Activated CD4-positive, alpha-beta T cell treated with anti-CD3 and anti-CD28 coated beads, Interleukin-2, amount 10 ng/mL, durations not matched to agents 7 days and 5 days (primary cell): ENCODE data around the gene PJVK. TPM values are rescaled to one million over a fixed set of nuclear protein-coding genes. Genes with fewer than 3 reads are reported as not detected.
"Not testable (repeated sequence)": the region's sequence is repeated elsewhere in the genome, so short reads cannot be mapped to it uniquely, and the experiment has no call there.

Experiments
- CTCF ChIA-PET: fragments of 350-600 bp; sonication (Branson Sonifier 250); formaldehyde crosslinking; loops from one replicate; lab custom pipeline; 2021; ENCODE audit warnings: antibody characterized with exemption; lab: Charles Lee
- POLR2A ChIA-PET: fragments of 350-600 bp; sonication (Branson Sonifier 250); formaldehyde crosslinking; loops from one replicate; lab custom pipeline; 2021; ENCODE audit warnings: antibody characterized with exemption; lab: Charles Lee
- DNase-seq: peaks from one replicate; pipeline ENCODE4 v3.0.0-alpha.2; 2020
- H3K27ac Mint-ChIP-seq: one replicate; pipeline ENCODE4 v1.8.0; 2021; ENCODE audit warnings: mild to moderate bottlenecking, moderate library complexity, mixed read lengths
- H3K27me3 Mint-ChIP-seq: one replicate; pipeline ENCODE4 v1.8.0; 2021; ENCODE audit warnings: mixed read lengths
- H3K36me3 Mint-ChIP-seq: one replicate; pipeline ENCODE4 v1.8.0; 2021; ENCODE audit warnings: low read depth, mixed read lengths
- H3K4me1 Mint-ChIP-seq: one replicate; pipeline ENCODE4 v1.8.0; 2021; ENCODE audit warnings: mixed read lengths
- H3K4me3 Mint-ChIP-seq: one replicate; pipeline ENCODE4 v1.8.0; 2021; ENCODE audit warnings: mild to moderate bottlenecking, moderate library complexity, mixed read lengths
- H3K9me3 Mint-ChIP-seq: one replicate; pipeline ENCODE4 v1.8.0; 2021; ENCODE audit warnings: mixed read lengths
- total RNA-seq, 2 experiments: library from RNA; stranded (reverse); gene quantifications; one replicate each; pipeline ENCODE4 v1.2.3, GENCODE V29; 2021

Gene PJVK, protein sequence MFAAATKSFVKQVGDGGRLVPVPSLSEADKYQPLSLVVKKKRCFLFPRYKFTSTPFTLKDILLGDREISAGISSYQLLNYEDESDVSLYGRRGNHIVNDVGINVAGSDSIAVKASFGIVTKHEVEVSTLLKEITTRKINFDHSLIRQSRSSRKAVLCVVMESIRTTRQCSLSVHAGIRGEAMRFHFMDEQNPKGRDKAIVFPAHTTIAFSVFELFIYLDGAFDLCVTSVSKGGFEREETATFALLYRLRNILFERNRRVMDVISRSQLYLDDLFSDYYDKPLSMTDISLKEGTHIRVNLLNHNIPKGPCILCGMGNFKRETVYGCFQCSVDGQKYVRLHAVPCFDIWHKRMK
- 1 to 10 TPM; 1.5 to 2.2 TPM for total RNA-seq

DNA sequence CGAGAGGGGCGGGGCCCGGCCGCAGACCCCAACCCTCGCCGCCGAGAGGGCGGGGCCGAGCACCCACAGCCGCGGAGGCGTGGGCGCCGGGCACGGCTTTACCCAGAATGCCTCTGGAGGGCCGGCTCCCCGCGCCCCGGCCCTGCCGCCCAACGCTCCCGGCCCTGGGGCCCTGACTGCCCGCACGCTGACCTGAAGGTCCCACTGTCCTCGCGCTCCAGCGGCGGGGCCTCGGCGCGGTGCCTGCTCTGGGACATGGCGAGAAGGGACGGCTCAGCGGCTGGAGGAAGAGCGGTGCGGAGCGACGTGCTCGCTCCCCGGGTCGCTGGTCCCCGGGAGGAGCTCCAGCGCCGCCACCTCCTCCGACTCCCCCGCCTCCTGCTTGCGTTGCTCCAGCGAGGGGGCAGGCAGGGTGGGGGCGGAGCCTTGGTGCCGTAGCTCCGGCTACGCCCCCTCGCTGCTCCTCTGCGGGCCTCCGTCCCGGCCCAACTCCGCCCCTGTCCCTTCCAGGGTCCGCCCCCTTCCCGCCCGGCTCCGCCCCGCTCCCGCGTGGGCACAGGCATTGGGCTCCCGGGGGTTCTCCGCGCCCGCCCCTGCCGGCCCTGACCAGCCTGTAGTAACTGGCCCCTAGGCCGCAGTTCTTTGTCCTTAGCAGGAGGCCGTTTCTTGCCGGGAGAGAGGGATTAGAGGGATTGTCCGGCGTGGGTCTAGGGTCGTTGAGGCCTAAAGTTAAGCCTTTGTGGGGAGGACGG lies at the start of gene PJVK, which contains the start of gene PRKRA:
TSS of gene PJVK (plus strand) at position 605 of the 752 bp plus-strand sequence. CDS start 2,032 bp downstream, outside the sequence.
TSS of gene PRKRA (minus strand) at position 402 of the 752 bp plus-strand sequence. CDS start at position 257, 145 bp downstream.
- Mint-ChIP-seq H3K27ac (peak within 1 kb of the TSS; percentile 94), H3K36me3 (peaks cover 18% of the 10 kb centered on the region), H3K9me3 (no peaks in the 10 kb centered on the region), H3K4me1 (peaks cover 33% of the 10 kb centered on the region), H3K27me3 (peaks cover 2% of the 10 kb centered on the region), H3K4me3 (peak within 1 kb of the TSS; percentile 86)
- peak; percentile 96 for DNase-seq
- CTCF ChIA-PET = interaction anchor here (0.7 to 1.7 kb wide), 6 partner anchors 18 to 339 kb away, joined by 3 to 11 read pairs (median 4); partner anchors contain the start of gene RBM45
- POLR2A ChIA-PET = interaction anchor here (0.7 to 1.3 kb wide), 4 partner anchors 18 to 336 kb away, joined by 3 to 5 read pairs (median 4); no protein-coding TSS in a partner anchor

DNA sequence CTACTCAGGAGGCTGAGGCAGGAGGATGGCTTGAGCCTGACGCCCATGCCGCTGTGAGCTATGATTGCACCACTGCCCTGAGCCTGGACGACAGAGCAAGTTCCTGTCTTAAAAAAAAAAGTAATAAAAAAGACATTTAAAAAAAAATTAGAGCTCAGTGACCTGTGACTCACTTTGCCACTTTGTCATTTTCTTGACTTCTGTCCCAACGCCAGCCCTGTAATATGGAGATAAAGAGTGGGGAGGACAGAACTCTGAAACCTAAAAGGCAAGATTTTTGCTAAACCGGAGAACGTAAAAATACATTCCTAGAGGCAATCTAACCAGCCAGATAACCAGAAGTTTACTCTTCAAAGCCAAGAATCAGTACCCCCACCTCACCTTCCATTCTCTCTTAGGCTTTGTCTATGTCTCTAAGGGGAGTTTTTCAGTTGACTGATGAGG lies 49.2 kb upstream of the PJVK start:
- H3K4me3 Mint-ChIP-seq = no peak overlapping the region
- H3K27me3 Mint-ChIP-seq = peaks cover 7% of the 10 kb centered on the region
- peaks cover 27% of the 10 kb centered on the region for H3K4me1 Mint-ChIP-seq
- no peak overlapping the region for H3K27ac Mint-ChIP-seq
- no peak for DNase-seq
- no peaks in the 10 kb centered on the region for H3K9me3 Mint-ChIP-seq
- POLR2A ChIA-PET = no interaction called here
- CTCF ChIA-PET = interaction anchor here (0.9 to 1.4 kb wide), 3 partner anchors 11 to 14 kb away, joined by 3 to 9 read pairs (median 3); no protein-coding TSS in a partner anchor
- no peaks in the 10 kb centered on the region for H3K36me3 Mint-ChIP-seq

DNA sequence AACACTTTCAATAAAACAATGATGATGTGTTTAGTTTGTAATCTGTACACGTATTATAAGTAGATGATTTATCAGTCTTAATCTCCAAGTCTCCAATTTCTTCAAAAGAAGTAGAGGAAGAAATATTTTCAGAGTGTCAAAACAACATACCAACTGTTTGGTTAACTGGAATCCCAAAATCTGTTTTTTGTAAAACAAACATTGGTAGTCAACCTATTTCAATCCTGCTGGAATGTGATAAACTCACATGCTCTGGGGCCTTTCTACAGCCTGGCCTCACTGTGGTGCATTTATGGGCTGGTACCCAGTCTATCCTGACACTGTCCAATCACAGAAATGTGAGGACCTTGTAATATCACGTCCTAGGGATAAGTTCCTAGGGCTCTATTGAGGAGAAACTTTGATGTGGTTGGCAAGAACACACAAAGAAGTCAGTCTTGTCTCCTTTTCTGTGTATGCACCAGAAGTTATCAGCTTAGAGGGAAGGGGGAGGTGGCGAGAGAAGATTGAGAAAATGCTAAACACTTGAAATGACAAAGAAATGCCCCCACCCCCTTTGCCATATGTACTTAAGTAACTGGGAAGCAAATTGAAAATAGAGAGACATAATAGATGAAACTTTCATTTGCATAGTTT lies 47.4 kb upstream of the PJVK start:
- Mint-ChIP-seq H3K27me3 (peaks cover 7% of the 10 kb centered on the region), H3K9me3 (no peaks in the 10 kb centered on the region), H3K4me1 (peaks cover 25% of the 10 kb centered on the region), H3K4me3 (no peak overlapping the region), H3K27ac (peak overlapping the region; percentile 43), H3K36me3 (no peaks in the 10 kb centered on the region)
- ChIA-PET POLR2A (interaction anchor here (3.0 kb wide), 1 partner anchor 10 kb away, joined by 14 read pairs; no protein-coding TSS in a partner anchor), CTCF (interaction anchor here (0.6 to 4.1 kb wide), 6 partner anchors 9 to 128 kb away, joined by 3 to 45 read pairs (median 6); no protein-coding TSS in a partner anchor)
- no peak for DNase-seq

DNA sequence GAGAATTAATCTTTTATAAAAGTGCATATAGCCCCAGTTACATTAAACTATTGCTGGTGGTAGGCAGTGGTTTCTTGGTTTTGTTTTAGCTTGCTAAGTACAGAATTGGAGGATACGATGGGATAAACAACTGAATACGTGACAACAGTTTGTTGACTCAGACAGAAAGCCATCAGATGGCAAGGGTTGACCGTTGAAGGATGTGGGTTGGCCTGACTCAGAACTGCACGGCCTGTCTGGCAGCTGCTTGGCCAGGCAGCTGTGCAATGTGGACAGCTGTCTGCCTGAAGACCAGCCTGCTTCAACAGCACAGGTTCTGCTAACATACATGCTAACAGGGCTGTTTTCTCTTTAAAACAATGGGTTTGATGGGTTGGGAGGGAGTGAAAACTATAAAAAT lies 46.8 kb upstream of the PJVK start:
- Mint-ChIP-seq H3K9me3 (no peaks in the 10 kb centered on the region), H3K36me3 (no peaks in the 10 kb centered on the region), H3K27ac (peak overlapping the region; percentile 87), H3K27me3 (peaks cover 8% of the 10 kb centered on the region), H3K4me1 (peaks cover 25% of the 10 kb centered on the region), H3K4me3 (peak overlapping the region; percentile 4)
- DNase-seq = peak; percentile 41
- ChIA-PET CTCF (interaction anchor here (0.6 to 4.1 kb wide), 7 partner anchors 9 to 129 kb away, joined by 3 to 45 read pairs (median 4); no protein-coding TSS in a partner anchor), POLR2A (interaction anchor here (3.0 kb wide), 1 partner anchor 10 kb away, joined by 14 read pairs; no protein-coding TSS in a partner anchor)

DNA sequence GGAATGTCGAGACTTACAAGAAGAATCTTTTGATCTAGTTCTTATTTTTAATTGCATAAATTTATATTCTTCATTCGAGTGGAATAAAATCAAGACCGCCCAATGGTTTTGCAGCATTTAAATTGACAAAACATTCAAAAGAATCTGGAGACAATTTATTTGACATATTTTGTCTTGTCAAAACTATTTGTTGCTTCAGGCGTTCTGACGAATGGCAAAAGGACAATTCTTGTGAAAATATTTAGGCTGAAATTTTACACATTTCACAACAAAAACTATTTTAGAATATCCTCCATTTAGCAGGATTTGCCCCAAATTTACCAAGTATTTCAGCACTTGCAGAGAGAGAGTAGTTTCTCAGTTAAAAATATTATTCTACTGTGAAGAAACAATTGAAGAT lies 41.9 kb upstream of the PJVK start:
- Mint-ChIP-seq H3K36me3 (no peaks in the 10 kb centered on the region), H3K27ac (no peak overlapping the region), H3K4me3 (no peak overlapping the region), H3K27me3 (peaks cover 3% of the 10 kb centered on the region), H3K4me1 (peaks cover 24% of the 10 kb centered on the region), H3K9me3 (no peaks in the 10 kb centered on the region)
- CTCF ChIA-PET = no interaction called here
- no peak for DNase-seq
- POLR2A ChIA-PET = no interaction called here

DNA sequence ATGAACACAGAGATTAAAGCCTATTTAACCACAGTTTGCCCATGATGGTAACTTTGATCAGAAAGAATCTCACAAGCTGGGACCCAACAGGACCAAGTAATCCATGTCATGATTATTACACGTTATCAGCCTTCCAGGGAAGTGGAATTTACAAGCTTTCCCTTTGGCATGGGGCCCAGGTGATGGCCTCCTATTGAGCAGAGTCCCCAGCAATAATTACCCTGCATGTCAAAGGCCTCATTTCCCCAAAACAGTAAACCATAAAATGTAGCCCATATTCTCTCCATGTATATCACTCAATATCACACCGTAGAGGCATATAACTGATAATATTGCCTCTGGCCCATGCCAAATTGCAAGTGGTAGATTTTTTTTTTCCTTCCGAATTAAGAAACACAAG lies 39.1 kb upstream of the PJVK start:
- H3K4me1 Mint-ChIP-seq = peaks cover 34% of the 10 kb centered on the region

DNA sequence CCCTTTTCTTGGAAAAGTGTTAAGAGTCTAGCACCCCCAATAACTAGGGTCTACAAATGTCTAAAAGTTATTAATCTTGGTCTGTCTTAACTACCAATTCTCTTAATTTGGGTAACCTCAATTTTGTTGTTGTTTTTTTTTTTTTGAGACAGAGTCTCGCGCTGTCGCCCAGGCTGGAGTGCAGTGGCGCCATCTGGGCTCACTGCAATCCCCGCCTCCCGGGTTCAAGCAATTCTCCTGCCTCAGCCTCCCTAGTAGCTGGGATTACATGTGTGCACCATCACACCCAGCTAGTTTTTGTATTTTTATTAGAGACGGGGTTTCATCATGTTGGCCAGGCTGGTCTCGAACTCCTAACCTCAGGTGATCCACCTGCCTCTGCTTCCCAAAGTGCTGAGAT lies 38.7 kb upstream of the PJVK start:
- H3K36me3 Mint-ChIP-seq, DNase-seq, POLR2A ChIA-PET, H3K9me3 Mint-ChIP-seq, H3K27me3 Mint-ChIP-seq: not testable (repeated sequence)
- Mint-ChIP-seq H3K4me1 (peaks cover 35% of the 10 kb centered on the region), H3K4me3 (peak overlapping the region; percentile 95), H3K27ac (peak overlapping the region; percentile 99)
- CTCF ChIA-PET = interaction anchor here (1.4 to 3.4 kb wide), 3 partner anchors 10 to 301 kb away, joined by 3 to 52 read pairs (median 13); partner anchors contain the start of gene RBM45

More for the DNA sequence above, 39.1 kb upstream of the PJVK start:
- H3K4me3 Mint-ChIP-seq = no peak overlapping the region
- CTCF ChIA-PET = interaction anchor here (3.4 kb wide), 1 partner anchor 15 kb away, joined by 52 read pairs; no protein-coding TSS in a partner anchor
- H3K36me3 Mint-ChIP-seq = peaks cover 9% of the 10 kb centered on the region
- no peak overlapping the region for H3K27ac Mint-ChIP-seq
- H3K27me3 Mint-ChIP-seq = peaks cover 3% of the 10 kb centered on the region
- no peak for DNase-seq
- POLR2A ChIA-PET = no interaction called here
- H3K9me3 Mint-ChIP-seq = no peaks in the 10 kb centered on the region

DNA sequence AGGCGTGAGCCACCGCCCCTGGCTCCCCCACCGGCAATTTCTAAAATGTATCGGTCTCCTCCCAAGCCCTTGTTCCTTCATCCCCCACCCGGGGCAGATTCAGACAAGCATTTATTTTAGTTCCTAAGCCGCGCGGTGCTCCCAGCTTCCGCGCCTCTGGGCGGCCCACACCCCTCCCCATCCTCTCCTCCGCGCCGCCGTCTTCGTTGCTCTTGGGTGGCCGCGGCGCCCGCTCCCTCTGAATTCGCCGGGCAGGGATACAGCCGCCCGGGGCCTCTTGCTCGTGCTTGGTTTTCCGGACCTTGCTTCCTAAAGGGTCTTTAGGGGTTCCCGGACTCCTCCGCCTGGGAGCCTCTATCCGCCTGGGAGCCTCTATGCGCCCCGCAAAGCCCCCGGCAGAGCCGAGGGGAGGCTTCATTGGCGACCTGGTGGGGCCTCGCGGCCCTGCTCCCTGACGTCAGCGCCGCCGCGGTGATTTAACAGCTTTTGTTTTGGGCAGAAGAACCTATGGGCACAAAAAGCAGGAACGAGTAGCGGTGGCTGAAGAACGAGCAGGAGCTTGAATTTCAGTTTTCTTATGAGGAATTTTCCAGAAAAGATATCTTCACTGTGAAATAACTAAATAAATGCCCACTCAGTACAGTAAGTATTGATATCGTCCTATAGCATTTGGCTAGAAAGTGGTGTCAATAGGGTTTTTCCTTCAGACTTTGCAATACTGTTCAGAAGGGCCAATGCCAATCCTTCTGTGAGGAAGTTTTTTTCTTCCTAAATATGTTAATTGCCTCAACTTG lies 37.5 kb upstream of the PJVK start:
- Mint-ChIP-seq H3K9me3 (no peaks in the 10 kb centered on the region), H3K27me3 (peaks cover 3% of the 10 kb centered on the region), H3K27ac (peak overlapping the region; percentile 99), H3K4me3 (peak overlapping the region; percentile 95), H3K36me3 (peaks cover 9% of the 10 kb centered on the region), H3K4me1 (peaks cover 39% of the 10 kb centered on the region)
- peak; percentile 81 for DNase-seq
- ChIA-PET CTCF (interaction anchor here (0.6 to 4.0 kb wide), 30 partner anchors 9 to 302 kb away, joined by 3 to 52 read pairs (median 5); partner anchors contain the start of genes PLEKHA3 and RBM45), POLR2A (interaction anchor here (1.2 to 2.4 kb wide), 2 partner anchors 9 to 37 kb away, joined by 5 to 14 read pairs; partner anchors contain the start of genes PJVK and PRKRA)

DNA sequence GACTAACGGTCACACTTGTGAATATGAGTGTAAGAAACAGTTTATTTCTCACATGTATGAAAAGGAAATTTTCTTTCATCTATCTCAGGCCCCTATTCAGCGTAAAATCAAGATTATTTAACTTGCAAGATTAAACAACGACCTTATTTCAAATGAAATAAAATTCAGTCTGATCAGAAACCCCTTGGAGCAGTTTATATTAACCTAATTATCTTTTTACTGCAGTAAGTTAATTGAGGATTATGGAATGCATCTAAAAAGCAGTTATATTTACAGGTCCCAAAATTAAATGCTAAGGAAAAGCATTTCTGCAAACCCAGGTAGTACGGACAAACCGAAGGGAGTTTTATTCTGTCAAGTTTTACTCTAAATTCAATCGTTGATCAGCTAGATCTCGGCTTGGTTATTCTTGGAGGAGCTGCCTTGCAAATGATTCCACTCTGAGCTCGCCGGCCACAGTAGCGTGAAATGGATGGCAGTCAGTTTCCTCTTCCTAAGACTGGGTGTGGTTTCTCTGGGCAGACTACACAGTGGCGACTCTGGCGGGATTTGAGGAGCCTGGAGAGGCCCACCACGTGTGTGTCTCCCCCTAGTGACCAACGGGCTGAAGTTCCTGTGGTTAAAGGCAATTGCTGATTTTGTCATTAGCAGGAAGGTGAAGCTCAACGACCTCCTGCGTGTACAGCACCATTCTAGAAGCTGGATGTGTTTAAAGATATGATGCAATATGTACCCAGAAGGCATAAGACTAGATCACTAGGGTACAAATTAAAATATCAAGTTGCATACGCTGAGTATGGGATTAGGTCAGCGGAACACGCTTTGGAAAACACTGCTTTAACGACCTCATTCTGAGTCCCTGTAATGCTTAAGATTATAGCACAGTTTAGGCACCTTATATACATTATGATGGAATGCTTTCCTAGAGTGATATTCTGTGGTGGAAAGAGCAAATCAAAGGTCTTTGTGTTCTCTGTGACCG lies 36.6 kb upstream of the PJVK start:
- no peaks in the 10 kb centered on the region for H3K9me3 Mint-ChIP-seq

DNA sequence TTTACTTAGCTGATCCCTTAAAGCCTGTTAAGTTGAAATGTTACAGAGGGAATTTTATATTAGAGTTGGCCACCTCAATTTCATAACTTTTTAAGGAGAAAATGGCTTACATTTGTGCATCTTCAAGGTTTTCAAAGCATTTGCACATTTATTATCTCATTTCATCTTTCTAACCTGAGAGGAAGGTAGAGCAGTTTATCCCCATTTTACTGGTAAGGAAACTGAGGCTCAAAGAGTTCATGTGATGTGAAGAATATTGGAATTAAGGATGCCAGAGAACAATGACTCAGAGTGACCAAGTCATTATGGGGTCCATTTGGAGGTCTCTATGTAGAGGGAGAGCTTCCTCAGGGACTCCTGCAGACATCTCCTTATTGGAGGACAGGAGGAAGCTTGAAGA lies 35.2 kb upstream of the PJVK start:
- POLR2A ChIA-PET = no interaction called here
- no peak overlapping the region for H3K4me3 Mint-ChIP-seq
- H3K36me3 Mint-ChIP-seq = peaks cover 11% of the 10 kb centered on the region
- H3K4me1 Mint-ChIP-seq = peaks cover 50% of the 10 kb centered on the region
- H3K27ac Mint-ChIP-seq = no peak overlapping the region
- H3K27me3 Mint-ChIP-seq = no peaks in the 10 kb centered on the region
- no peaks in the 10 kb centered on the region for H3K9me3 Mint-ChIP-seq
- CTCF ChIA-PET = interaction anchor here (1.1 to 4.0 kb wide), 4 partner anchors 9 to 34 kb away, joined by 3 to 26 read pairs (median 5); no protein-coding TSS in a partner anchor
- no peak for DNase-seq

More for the DNA sequence above, 36.6 kb upstream of the PJVK start:
- H3K36me3 Mint-ChIP-seq = peaks cover 9% of the 10 kb centered on the region
- no peaks in the 10 kb centered on the region for H3K27me3 Mint-ChIP-seq
- peaks cover 45% of the 10 kb centered on the region for H3K4me1 Mint-ChIP-seq
- DNase-seq = peak; percentile 86
- peak overlapping the region; percentile 95 for H3K4me3 Mint-ChIP-seq
- ChIA-PET POLR2A (interaction anchor here (1.0 to 2.4 kb wide), 3 partner anchors 10 to 36 kb away, joined by 3 to 14 read pairs (median 5); partner anchors contain the start of genes PJVK and PRKRA), CTCF (interaction anchor here (0.6 to 4.0 kb wide), 38 partner anchors 9 to 303 kb away, joined by 3 to 52 read pairs (median 5); partner anchors contain the start of genes PJVK, PLEKHA3, PRKRA and RBM45)
- H3K27ac Mint-ChIP-seq = peak overlapping the region; percentile 99
